ENCODE results near the gene NEDD4L.

The NEDD4L gene

DNA sequence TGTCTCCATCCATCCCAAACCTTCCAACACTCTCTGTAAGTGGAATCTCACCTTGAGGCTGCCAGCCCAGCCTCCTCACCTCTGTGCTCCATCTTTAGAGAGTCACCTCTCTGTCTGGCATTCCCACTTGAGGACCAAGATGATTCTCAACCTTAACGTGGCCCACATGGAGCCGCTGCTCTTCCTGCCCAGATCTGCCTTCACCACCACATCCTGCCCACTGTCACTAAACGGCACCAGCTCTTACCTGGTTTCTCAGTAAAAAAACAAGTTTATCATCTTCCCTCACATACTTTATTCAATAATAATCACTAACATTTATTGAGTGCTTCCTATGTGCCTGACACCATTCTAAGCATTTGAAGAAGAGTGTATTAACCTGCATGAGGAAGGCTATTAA lies 80.4 kb downstream of the NEDD4L start:
- no peak for DNase-seq

DNA sequence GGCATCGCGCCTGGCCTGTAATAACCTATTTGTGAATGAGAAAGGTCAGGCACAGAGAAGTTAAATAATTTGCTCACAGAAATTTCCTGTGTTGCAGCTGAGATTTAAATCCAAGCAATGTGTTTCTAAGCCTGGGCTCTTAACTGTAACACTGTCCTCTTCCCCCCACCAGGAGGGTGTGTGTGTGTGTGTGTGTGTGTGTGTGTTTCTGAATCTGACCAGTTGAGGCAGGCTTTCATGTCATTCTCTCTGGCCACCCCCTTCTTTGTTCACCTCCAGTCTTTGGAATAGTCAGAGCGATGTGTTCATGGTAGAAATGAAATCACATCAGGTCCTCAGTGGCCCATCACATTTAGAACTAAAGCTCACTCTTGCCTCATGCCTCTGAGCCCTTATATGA lies 81.2 kb downstream of the NEDD4L start:
- DNase-seq = peak; percentile 11

DNA sequence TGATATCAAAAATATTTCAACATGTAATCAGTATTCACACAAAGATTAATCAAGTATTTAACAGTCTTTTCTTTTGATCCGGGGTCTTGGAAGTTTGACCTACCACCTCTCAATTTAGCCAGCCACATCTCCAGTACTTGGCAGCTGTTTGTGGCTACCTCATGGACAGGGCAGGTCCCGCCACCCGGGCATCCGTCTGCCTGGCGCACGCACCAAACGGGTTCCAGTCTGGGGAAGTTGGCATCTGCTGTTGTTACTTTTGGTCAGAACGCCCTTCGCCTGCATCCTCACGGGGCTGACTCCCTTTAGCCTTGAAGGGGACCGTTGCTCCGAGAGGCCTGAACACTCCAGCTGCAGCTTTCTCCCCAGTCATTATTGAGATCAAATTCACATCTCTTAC lies 81.7 kb downstream of the NEDD4L start:
- no peak for DNase-seq

DNA sequence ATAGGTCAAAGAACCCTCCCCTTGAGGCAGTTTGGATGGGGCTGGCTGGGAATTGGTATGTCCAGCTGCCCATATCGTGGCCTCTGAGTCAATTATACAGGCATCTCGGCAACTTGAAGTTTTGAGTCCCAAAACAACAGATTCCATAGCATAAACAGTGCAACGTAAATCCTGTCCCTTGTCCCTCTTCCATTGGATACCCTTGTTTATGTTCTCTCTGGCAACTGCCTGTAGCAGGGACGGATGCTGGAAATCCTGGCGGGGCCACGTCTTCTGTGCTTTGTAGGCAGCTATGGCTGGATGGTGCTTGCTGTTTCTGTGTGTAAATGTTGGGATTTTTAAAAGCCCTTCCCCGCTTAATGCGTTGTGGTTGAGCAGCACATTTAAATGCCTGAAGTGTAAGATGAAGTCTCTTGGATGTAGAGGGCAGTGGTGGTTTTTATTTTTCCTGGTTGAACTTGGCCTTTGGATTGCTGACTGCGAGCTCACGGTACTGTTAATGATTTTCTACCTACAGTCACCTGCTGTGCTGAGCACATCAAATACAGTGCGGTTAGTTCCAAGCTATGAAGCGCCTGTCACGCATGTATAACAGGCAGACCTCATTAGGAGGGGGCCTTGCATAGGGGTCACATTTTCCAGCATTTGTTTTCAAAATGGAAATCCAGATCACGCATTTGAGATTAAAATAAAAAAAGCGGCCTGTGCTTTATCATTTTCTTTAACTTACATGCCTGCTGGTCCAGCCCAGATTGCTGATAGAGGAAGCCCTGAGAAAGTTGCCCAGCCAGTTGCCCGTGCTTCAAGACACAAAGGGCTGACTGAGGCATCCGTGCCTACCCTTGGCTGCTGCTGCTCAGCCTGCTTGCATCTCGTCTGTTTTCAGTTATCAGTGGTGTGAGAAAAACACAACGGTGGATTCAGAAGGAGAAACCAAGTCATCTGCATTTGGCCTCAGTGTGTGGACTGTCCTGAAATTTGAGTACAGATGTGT lies 84.7 kb downstream of the NEDD4L start:
- no peak for DNase-seq

DNA sequence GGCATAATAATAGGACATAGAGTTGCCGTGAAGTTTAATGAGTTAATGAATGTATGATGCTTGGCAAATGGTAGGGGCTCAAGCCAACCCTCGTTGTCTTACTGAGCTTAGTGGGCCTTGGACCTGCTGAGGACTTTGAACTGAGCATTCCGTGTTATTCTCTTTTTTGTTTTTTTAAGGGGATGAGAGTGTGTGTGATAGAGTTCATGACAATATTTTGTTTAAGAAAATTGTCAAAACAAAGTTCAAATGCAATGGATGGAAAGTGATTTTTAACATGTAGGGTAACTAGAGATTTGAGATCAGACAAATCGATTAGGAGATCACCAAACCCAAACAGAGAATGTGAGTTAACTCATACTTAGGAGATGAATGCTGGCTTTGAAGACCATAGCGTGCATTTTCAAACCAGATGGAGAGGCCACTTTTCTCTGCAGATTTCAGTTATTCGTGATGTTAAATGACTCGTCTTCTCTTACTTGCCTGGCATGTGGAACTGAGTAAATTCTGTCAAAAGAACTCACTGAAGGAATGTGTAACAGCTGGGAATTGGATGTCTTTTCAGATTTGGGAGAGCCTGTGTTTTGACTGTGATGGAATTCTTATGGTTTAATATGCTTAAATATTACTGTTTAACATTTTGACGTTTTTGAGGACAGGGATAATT lies 88.7 kb downstream of the NEDD4L start:
- peak; percentile 52 for DNase-seq

DNA sequence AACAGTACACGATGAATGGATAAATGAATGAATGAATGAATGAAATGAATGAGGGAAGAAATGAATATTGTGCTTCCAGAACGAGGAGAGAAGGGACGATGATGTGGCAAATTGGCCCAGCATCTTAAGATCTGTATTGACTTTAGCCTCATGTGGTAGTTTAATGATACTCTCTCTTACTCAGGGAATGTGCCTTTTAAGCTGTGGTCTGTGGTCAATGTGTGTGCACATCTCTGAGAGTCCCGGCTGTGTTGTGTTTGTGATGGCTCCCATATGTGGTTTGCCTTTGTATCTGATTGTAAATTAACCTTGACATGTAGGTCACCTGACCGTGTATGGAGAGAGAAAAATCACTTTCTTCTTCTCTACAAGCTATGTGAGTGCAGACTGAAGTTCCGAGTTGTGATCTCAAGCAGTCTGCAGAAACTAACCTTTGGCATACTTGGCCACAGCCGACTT lies 91.2 kb downstream of the NEDD4L start:
- DNase-seq = peak; percentile 67

DNA sequence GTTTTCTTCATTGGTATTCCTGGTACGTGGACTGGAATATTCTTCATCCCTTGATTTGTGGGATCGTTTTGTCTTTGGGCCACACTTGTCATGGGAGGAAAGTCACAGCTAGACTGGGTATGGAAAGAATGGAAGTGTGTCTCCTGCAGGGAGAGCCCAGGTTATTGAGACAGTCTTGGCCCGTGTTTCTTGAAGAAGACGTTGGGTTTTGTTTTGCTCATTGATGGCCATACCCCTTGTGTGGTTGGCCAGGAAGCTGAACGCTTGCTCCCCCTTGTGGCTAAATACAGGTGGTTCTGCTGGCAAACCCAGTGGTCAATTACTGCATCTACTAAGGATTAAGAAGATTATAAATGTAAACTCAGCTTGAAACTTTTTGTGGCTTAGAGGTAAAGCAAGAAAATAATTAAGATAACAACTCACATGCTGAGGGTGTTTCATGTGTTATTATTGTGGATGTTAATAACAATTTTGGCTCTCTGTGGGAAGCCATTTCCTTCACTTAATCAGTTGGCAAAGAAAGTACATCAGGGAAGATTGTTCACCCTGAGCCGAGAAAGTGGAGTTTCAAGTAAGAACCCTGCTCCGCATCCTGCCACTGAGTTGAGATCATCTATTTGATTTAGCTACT lies 91.8 kb downstream of the NEDD4L start:
- peak; percentile 69 for DNase-seq

DNA sequence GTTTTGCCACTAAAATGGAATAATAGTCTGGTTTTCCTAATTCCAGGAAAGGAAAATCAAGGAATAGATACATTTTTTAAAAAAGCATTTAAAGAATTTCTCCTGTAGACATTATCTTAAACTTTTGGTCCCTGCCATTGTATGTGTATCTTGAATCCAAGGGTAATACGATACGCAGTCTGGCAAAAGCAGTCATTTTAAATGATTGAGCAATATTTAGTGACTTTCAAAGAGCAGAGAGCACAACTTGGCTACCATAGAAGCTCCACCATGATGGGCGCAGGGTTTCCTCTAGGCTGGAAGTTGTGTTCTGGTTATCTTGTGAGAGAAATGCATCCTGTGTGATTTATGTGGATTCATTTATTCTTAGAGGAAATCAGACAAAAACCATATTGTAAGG lies 92.9 kb downstream of the NEDD4L start:
- DNase-seq = no peak

DNA sequence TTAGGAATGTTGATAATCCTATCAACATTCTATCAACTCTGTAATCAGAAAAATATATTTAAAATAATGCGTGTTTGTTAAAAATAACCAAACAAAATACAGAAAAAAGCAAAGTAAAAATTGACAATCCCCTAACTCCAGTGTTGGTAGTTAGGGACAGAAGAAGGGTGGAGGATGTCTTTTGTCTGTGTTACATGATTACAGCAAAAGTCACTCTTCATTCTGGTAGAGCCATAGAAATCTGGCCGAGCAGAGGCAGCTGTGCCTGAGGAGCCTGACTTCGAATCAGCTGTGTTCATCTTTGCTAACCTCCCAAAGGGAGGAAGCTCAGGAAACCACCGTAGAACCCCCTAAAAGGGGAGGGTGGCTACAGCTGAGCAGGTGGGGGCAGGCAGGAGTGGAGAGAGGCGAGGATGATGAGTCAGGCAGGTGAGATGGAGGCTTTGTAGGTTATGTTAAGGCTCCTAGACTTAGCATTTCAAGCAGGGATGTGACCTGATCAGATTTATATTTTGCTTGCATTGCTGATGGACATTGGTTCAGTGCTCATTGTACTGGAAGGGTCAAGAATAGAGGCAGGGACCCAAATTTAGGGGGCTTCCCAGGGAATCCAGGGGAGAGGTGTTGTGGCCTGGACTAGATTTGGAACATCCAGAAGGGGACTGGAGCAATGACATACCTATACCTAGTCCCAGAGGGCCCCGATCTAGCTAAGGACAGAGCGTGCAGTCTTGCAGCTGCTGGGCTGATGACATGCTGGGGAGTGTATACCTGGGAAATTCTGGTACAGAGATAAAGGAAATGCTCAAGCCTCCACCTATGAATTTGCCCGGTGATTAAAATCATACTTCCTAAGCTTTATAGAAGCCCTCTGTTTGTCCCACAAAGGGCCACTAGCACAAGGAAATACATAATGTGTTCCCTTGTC lies 95.7 kb downstream of the NEDD4L start:
- no peak for DNase-seq

DNA sequence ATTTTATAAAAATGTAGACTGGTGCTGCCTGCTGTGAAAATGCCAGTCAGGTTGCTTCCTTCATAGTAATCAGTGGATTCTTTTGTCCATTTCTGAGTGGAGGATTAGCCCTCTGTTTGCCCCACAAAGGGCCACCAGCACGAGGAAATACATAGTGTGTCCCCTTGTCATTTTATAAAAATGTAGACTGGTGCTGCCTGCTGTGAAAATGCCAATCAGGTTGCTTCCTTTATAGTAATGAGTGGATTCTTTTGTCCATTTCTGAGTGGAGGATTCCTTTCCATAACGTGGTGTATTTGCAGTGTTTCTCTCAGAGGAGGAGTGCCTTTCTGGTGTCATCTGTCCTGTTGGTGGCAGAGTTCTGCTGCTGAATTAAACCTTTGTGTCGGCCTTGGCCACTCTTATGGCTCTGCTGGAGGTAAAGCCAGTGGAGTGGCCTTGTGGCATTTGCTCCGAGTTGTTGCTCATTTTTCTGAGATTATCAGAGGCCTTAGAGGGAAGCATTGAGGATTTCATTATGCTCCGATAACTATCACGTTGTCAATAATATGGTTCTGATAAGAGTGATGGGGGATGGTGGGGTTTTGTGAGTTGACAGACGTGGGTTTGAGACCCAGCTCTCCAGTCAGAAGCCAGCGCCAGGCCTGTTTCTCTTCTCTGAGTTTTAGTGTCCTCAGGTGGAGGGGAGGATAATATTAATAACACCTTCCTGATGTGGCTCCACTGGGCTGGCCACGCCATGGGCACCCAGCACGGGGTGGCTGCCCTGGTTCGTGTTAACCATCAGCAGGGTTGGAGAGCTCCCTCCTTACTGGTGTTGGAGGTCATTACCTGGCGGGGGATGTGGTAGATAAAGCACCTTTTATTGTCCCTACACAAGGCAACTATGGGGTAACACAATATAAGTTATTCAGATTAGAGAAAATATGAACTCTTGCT lies 96.6 kb downstream of the NEDD4L start:
- peak; percentile 11 for DNase-seq

DNA sequence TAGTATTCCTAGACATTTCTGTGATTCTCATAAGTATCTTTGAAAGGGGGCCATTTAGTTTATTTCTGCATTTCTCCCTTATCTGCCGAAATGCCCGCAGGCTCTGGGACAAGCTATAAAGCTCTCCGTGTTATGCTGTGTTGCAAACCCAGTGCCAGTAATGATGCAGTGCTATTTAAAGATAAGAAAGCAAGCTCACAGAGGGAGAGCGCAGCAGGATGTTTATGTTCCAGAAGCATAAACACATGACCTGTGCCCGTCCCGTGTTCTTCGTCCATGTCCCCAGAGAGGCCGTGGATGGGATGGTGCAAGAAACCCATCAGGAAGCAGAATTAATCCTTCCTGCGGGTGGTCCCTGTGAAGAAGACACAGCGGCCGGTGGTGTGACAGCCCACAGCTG lies 99.4 kb downstream of the NEDD4L start:
- DNase-seq = no peak

DNA sequence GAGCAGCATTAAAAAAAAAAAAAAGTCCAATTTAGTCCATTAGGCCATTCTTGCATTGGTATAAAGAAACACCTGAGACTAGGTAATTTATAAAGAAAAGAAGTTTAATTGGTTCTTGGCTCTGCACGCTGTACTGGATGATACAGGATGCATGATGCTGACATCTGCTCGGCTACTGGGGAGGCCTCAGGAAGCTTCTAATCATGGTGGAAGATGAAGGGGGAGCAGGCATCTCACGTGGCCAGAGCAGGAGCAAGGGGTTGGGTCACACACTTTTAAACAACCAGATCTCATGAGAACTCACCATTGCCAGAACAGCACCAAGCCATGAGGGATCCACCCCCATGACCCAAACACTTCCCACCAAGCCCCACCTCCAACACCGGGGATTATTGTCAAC lies 100.1 kb downstream of the NEDD4L start:
- DNase-seq = no peak

DNA sequence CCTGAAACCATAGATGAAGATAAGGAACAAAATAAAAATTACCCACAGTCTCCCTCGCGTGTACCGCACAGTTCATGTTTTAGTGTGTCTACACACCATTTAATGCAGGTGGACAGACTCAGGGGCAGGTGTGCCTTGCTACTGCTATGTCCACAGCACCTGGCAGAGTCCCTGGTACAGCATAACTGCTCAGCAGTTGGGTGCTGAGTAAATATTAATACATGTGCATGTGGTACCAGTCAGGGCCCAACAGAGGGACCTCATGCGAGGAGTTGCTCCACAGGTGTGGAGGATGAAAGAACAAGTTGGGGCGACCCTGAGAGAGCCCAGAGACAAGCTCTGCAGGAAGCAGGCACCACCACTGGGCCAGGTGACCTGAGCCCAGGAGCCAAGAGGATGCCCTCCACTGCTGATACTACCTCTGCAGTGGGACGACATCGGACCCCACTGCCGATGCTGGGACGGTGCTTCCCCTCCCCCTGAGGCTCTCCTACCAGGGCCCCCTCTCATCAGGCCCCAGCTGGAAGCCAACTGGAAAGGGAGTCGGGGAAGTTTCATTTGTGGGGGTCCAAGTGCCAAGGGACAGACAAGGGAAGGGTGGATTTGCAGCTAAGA lies 100.8 kb downstream of the NEDD4L start:
- DNase-seq = no peak

DNA sequence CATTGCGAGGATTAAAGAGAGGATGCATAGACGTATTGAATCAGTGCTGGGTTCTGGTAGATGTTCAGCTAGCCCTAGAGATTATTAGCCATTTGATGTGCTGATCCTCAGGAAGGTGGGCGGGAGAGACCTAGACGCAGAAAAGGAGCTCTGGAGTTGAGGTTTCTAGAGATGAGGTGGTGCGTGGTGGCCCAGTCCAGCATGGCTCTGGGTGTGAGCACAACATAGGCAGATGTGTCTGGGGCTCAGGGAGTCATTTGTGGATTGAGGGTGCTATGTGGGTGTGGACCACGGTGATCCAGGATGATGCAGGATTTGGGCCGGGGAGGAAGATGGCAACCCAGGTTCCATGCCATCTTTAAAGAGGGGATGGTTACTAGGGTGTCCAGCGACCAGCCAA lies 102.1 kb downstream of the NEDD4L start:
- DNase-seq = no peak

DNA sequence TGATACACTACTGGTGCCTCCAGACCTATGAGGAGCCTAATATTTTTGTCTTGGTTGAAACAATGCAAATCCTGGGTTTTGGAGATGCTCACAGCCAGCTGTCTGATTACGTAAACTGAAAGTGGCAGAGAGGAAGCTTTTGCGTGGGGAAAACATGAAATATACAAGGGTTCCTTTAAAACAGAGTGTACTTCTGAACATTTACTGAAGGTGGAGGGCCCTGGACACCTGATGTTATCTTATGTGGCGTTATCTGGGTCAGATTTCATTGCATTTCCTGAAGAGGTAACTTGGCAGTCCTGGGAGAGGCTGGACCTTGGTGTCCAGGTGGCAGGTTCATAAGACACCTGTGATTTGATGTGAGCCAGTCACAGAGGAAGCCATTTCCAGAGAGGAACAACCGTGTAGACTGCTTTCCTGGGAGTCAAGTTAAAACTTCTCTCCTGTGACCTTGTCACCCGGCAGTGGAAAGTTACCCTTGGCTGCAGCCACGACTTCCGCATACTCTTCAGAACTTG lies 105.0 kb downstream of the NEDD4L start:
- no peak for DNase-seq

DNA sequence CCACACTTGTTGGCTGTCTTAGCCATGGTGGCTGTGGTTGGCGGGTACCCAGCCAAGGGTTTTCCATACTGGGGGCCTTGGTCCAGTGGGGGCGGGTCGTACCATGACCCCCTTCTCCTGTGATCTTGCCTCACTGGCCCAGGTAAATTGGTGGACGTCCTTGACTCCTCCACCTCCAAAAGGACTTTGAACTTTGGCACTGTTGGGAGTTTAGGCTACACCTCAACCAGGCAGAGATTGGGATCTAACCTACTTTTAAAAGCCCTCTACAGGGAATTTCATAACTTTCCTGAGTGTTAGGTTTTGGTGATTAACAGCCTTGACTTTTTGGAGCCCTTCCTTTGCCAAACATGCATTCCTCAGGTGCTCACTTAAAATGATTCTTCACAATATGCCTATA lies 106.7 kb downstream of the NEDD4L start:
- no peak for DNase-seq

DNA sequence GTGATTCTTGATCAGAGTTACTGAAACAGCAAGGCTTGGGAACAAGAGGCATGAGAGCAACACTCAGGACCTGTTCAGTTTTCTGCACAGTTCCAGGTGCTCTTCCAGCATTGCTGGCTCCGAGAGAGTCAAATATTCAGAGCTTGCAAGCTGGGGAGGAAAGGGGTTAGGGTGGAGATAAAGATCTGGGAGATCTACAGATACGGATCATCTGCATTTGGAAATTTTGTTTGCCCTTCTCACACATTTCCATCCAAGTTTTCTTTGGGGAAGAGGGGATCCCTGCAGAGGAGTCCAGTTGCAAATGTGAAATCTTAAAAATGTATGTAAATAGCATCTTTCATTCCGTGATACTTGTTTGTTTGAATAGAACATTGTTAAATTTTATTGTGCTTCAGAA lies 108.2 kb downstream of the NEDD4L start:
- DNase-seq = no peak

DNA sequence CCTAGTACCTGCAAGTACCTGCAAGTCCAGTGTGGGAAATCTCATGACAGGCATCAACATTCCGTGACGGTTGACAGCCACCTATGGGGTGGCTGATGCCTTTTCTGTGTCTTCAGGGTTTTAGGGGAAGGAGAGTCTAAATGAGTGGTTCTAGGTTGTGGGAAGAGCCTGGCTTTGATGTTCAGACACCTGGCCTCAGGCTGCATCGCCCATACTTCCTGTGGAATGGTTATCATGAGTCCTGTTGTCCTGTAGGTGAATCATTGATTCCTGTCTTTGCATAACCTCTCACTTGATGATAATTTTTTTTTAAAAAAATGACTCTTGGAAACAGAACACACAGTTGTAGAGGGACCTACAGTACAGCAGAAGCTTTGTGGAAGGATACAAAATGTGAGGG lies 108.9 kb downstream of the NEDD4L start:
- DNase-seq = no peak

DNA sequence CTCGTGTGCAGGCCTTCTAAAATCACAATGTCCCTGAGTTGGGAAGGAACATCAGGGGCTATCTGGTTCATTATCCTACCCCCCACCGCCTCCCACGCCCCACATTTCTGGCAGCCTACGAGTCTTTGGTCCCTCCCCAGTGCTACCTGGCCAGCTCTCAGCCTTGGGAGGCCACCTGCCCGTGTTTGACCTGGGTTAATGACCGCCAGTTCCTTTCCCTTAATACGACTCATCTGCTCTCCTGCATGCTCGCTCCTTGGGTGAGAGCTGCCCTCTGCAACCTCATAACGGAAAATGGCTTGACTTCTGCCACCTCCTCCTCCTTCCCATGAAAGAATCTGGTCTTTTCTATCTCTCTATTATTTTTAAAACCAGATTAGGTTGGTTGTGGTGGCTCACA lies 112.5 kb downstream of the NEDD4L start:
- no peak for DNase-seq

DNA sequence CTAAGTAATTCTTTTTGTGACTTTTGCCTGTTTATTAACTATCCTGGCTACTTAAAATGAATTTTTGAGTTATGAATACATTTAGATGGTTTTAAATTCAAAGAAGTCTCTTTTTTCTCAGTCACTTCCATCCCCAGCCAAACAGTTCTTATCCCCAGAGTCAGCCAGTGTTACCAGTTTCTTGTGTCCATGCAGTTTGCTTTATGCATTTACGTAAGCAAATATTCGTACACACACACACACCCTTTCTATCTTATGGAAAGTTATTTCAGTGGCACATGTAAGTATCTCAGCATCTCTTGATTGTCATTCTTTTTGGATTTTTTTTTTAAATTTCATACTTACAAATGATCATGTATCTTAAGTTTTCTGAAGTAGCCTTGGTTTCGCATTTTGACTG lies 113.2 kb downstream of the NEDD4L start:
- DNase-seq = no peak
